DOHH2 (cell line): ENCODE measurements around the gene SPRN.

Experiments used
- H3F3A ChIP-seq: fragments of 200-600 bp; sonication (generic), shearing (Covaris generic); 2 replicates; pipeline ENCODE4 v1.6.0; 2016; ENCODE audit warnings: antibody characterized with exemption, mild to moderate bottlenecking; ENCODE audit not compliant: control insufficient read depth, insufficient read depth
- H3K27ac ChIP-seq: fragments of 200-600 bp; sonication (generic); 2 replicates; pipeline ENCODE4 v1.5.1; 2014; ENCODE audit warnings: low read depth, mild to moderate bottlenecking, low read length, moderate library complexity
- H3K27me3 ChIP-seq: fragments of 200-600 bp; sonication (generic); 2 replicates; pipeline ENCODE4 v1.6.1; 2014; ENCODE audit warnings: mild to moderate bottlenecking, low read length, mixed read lengths; ENCODE audit not compliant: control insufficient read depth
- H3K36me3 ChIP-seq: fragments of 200-600 bp; sonication (generic); 2 replicates; pipeline ENCODE4 v1.6.1; 2014; ENCODE audit warnings: mild to moderate bottlenecking, low read length, moderate library complexity, mixed read lengths; ENCODE audit not compliant: control insufficient read depth
- H3K4me1 ChIP-seq: fragments of 200-600 bp; sonication (generic); 2 replicates; pipeline ENCODE4 v1.6.1; 2014; ENCODE audit warnings: mild to moderate bottlenecking, low read length, mixed read lengths; ENCODE audit not compliant: control insufficient read depth
- H3K4me2 ChIP-seq: fragments of 200-600 bp; sonication (generic); 2 replicates; pipeline ENCODE4 v1.6.0; 2014; ENCODE audit warnings: mild to moderate bottlenecking, low read length, moderate library complexity
- H3K4me3 ChIP-seq: fragments of 200-600 bp; sonication (generic); 2 replicates; pipeline ENCODE4 v1.5.1; 2014; ENCODE audit warnings: mild to moderate bottlenecking, low read length, mixed read lengths
- H3K79me2 ChIP-seq: fragments of 200-600 bp; sonication (generic); 2 replicates; pipeline ENCODE4 v1.6.1; 2014; ENCODE audit warnings: mild to moderate bottlenecking, low read length, mixed read lengths; ENCODE audit not compliant: control insufficient read depth
- H3K9me2 ChIP-seq: fragments of 200-600 bp; sonication (generic); replicated peaks from 2 replicates; pipeline ENCODE4 v1.6.1; 2014; ENCODE audit warnings: mild to moderate bottlenecking, low read length, mixed read lengths; ENCODE audit not compliant: control insufficient read depth
- H3K9me3 ChIP-seq: fragments of 200-600 bp; sonication (generic); 2 replicates; pipeline ENCODE4 v1.6.1; 2014; ENCODE audit warnings: antibody characterized with exemption, low read length, mixed read lengths; ENCODE audit not compliant: control insufficient read depth, insufficient read depth
- H4K20me1 ChIP-seq: fragments of 200-600 bp; sonication (generic); 2 replicates; pipeline ENCODE4 v1.6.0; 2014; ENCODE audit warnings: low read depth, mild to moderate bottlenecking, antibody characterized with exemption, low read length, moderate library complexity; ENCODE audit not compliant: control insufficient read depth, insufficient read depth
- EZH2phosphoT487 ChIP-seq: fragments of 200-600 bp; sonication (generic); IDR thresholded peaks from 2 replicates; pipeline ENCODE4 v1.6.1; 2017; ENCODE audit warnings: borderline replicate concordance, mild to moderate bottlenecking, antibody characterized with exemption, low read length, moderate library complexity, mixed read lengths
- TF ChIP-seq, protein P1 (sequence below): fragments of 200-600 bp; sonication (generic); IDR thresholded peaks from one replicate; pipeline ENCODE4 v1.5.1; 2014; ENCODE audit warnings: antibody characterized with exemption, mild to moderate bottlenecking, low read depth, low read length; ENCODE audit not compliant: poor library complexity, severe bottlenecking

The SPRN gene

DNA sequence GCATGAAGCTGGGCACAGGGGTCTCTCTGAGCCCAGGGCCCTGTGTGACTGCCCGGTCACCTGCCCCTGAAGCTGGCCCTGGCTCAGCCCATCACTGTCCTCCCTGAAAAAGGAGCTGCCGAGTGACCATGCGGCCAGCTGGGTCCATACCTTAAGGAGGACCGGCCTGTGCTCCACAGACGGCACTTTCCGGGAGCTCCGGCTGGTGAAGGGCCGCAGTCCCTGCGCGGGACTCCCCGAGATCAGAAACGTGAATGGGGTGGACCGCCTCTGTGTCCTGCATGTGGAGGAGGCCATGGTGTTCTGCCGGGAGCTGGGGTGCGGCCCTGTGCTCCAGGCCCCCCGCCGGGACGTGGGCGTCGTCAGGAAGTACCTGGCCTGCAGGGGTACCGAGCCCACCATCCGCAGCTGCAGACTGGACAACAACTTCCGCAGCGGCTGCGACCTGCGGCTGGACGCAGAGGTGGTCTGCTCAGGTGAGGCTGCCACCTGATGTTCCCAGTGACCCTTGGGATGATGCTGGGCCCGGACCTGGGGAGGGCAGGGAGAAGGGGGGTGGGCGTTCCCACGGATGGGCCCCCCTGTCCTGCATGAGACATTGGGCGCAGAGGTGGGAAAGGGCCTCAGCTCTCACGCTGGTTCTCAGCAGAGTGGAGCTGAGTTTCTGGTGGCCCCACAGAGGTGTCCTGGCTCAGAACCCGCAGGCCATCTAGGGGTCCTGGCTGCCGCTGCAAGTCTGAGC, 32.8 kb upstream of the SPRN start:
- Histone ChIP-seq H3K79me2 (no peaks in the 10 kb centered on the region), H3K9me3 (no peaks in the 10 kb centered on the region), H3K4me2 (no peak overlapping the region), H3K4me1 (no peaks in the 10 kb centered on the region), H3K36me3 (no peaks in the 10 kb centered on the region), H3K9me2 (no peaks in the 10 kb centered on the region), H4K20me1 (no peaks in the 10 kb centered on the region), H3F3A (no peaks in the 10 kb centered on the region), H3K4me3 (no peak overlapping the region), H3K27ac (no peak overlapping the region), H3K27me3 (no peaks in the 10 kb centered on the region)
- TF ChIP-seq, protein P1, sequence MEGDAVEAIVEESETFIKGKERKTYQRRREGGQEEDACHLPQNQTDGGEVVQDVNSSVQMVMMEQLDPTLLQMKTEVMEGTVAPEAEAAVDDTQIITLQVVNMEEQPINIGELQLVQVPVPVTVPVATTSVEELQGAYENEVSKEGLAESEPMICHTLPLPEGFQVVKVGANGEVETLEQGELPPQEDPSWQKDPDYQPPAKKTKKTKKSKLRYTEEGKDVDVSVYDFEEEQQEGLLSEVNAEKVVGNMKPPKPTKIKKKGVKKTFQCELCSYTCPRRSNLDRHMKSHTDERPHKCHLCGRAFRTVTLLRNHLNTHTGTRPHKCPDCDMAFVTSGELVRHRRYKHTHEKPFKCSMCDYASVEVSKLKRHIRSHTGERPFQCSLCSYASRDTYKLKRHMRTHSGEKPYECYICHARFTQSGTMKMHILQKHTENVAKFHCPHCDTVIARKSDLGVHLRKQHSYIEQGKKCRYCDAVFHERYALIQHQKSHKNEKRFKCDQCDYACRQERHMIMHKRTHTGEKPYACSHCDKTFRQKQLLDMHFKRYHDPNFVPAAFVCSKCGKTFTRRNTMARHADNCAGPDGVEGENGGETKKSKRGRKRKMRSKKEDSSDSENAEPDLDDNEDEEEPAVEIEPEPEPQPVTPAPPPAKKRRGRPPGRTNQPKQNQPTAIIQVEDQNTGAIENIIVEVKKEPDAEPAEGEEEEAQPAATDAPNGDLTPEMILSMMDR = no peak
- no peak for TF ChIP-seq EZH2phosphoT487

DNA sequence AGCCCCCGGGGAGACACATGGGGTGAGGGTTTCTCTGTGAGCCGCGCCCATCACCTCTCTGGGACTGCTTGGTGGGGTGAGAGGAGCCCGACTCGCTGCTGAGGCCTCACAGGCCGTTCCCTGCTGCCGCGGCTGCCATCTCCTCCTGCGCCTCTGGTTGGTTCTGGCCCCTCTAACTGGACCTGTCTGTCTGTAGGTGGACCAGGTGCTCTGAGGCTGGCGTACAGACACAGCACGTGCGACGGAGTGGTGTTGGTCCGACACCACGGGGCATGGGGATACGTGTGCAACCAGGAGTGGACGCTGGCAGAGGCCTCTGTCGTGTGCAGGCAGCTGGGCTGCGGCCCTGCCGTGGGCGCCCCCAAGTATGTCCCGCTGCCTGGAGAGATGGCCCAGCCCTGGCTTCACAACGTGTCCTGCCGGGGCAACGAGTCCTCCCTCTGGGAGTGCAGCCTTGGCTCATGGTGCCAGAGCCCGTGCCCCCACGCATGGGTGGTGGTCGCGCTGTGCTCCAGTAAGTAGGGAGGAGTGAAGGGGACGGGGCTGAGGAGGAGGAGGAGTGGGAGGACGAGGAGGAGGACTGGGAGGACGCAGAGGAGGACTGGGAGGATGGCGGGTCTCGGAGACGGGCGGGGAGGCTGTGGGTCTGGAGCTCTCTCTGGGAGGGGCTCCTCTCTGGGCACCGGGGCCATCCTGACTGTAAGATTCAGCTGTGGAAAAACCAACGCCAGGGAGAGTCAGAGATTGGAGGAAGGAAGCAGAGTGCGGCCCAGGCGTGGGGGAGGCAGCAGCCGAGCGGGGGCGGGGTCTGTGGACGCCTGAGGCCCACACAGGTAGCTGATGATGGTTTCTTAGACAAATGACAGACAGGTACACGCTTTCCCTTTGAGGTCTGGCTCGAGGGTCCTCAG, 31.9 kb upstream of the SPRN start:
- Histone ChIP-seq H3K36me3 (no peaks in the 10 kb centered on the region), H3K27ac (no peak overlapping the region), H3K9me3 (no peaks in the 10 kb centered on the region), H3K9me2 (no peaks in the 10 kb centered on the region), H3K4me1 (no peaks in the 10 kb centered on the region), H3K4me2 (no peak overlapping the region), H3K4me3 (no peak overlapping the region), H3F3A (no peaks in the 10 kb centered on the region), H3K79me2 (no peaks in the 10 kb centered on the region), H4K20me1 (no peaks in the 10 kb centered on the region), H3K27me3 (no peaks in the 10 kb centered on the region)
- TF ChIP-seq, protein P1 = no peak
- no peak for TF ChIP-seq EZH2phosphoT487

DNA sequence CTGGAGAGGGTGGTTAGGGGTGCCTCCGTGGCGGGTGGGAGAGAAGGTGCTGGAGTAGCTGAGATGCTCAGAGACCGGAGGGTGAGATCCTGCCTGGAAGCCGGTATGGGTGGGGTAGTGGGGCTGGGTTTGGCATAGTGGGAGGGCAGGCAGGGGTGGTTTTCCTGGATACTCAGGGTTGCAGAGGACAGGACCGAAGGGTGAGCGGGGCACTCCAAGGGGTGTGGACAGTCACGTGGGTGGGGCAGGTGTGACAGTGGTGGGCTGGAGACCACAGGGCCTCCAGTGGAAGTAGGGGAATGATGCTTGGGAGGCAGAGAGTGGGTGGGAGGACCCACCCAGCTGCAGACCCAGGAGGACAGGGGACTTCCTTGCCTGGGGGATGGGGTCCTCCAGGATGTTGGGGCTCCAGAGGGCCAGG, 31.2 kb upstream of the SPRN start:
- Histone ChIP-seq H3K27me3 (no peaks in the 10 kb centered on the region), H3K4me2 (no peak overlapping the region), H4K20me1 (no peaks in the 10 kb centered on the region), H3K4me3 (no peak overlapping the region), H3K9me3 (no peaks in the 10 kb centered on the region), H3K27ac (no peak overlapping the region), H3K36me3 (no peaks in the 10 kb centered on the region), H3K4me1 (no peaks in the 10 kb centered on the region), H3K79me2 (no peaks in the 10 kb centered on the region), H3K9me2 (no peaks in the 10 kb centered on the region), H3F3A (no peaks in the 10 kb centered on the region)
- TF ChIP-seq EZH2phosphoT487 = no peak
- TF ChIP-seq, protein P1 = no peak
